Peyer's patch (tissue), 4 donors: ENCODE data around the gene RHBDD3.

Source experiments
- CTCF ChIP-seq, 6 experiments: fragments of 450-650 bp in 4 of 6; fragments of 200-600 bp in 2 of 6; sonication (generic) in 1 of 6; IDR thresholded peaks; one replicate each; pipeline ENCODE4 v1.5.1; 2017 to 2019; ENCODE audit warnings: antibody characterized with exemption in 6 of 6, mild to moderate bottlenecking in 3 of 6, moderate library complexity in 1 of 6
- POLR2A ChIP-seq, 2 donors: fragments of 450-650 bp; IDR thresholded peaks; one replicate each; pipeline ENCODE4 v1.5.1; 2017; ENCODE audit warnings: antibody characterized with exemption in 2 of 2, mild to moderate bottlenecking in 2 of 2, moderate library complexity in 2 of 2

GRCh38 chr22:29260601-29261315 is 7.0 kb downstream of the RHBDD3 start:
- no peak for TF ChIP-seq CTCF (IDR thresholded peaks at IDR 0.05)
- TF ChIP-seq POLR2A (IDR thresholded peaks at IDR 0.05) = no peak
